ENCODE results near the gene CYP2U1. TPM values are rescaled to one million over a fixed set of nuclear protein-coding genes. Genes with fewer than 3 reads are reported as not detected.

CYP2U1 gene
- total and polyA plus RNA-seq, 7 experiments from 2014 or later = 2.8 to 11.4 (median 5.8) TPM

- no peak overlapping the region for H3K4me3 ChIP-seq (ENCODE audit: low read length)
- ATAC-seq (no peak), DNase-seq (no peak)
- no peak overlapping the region for H3K27ac Mint-ChIP-seq
- H3K9me3 ChIP-seq (ENCODE audit: control insufficient read depth in 2 of 3, low read length in 3 of 3) = no peaks in the 10 kb centered on the region
- no peak overlapping the region for H3K4me3 Mint-ChIP-seq
- H3K27me3 Mint-ChIP-seq = peaks cover 0 to 20% (median 5%) of the 10 kb centered on the region in 5 donors
- intact Hi-C loops (cut with micrococcal nuclease) = no loop called here
- H3K9me3 Mint-ChIP-seq = peaks cover 0 to 11% (median 2%) of the 10 kb centered on the region in 11 donors
- peaks cover 0 to 5% (median 0%) of the 10 kb centered on the region in 7 donors for H3K4me1 Mint-ChIP-seq
- H3K36me3 Mint-ChIP-seq = peaks cover 0 to 8% (median 0%) of the 10 kb centered on the region in 5 donors
- H3K27ac ChIP-seq (ENCODE audit: low read depth, low read length) = no peak overlapping the region
- no peaks in the 10 kb centered on the region for H3K27me3 ChIP-seq (ENCODE audit: control insufficient read depth in 2 of 2, insufficient read depth in 2 of 2, low read length in 2 of 2)
- POLR2A ChIA-PET = interaction anchor here (0.7 kb wide), 1 partner anchor 988 kb away, joined by 5 read pairs; no protein-coding TSS in a partner anchor
- no peaks in the 10 kb centered on the region for H3K4me1 ChIP-seq (ENCODE audit: control insufficient read depth in 2 of 2, insufficient read depth in 2 of 2, low read length in 2 of 2)
- H3K36me3 ChIP-seq (ENCODE audit: control insufficient read depth in 2 of 3, insufficient read depth in 3 of 3, low read length in 3 of 3) = no peaks in the 10 kb centered on the region
- CTCF ChIA-PET = no interaction called here
Observed at GRCh38 chr4:107972605-107973004, 41.3 kb downstream of the CYP2U1 start.

GRCh38 chr4:107974523-107974922, 43.2 kb downstream of the CYP2U1 start:
- Mint-ChIP-seq H3K4me1 (peaks cover 0 to 5% (median 2%) of the 10 kb centered on the region in 7 donors), H3K9me3 (peaks cover 0 to 10% (median 2%) of the 10 kb centered on the region in 11 donors), H3K27ac (no peak overlapping the region), H3K36me3 (peaks cover 0 to 8% (median 0%) of the 10 kb centered on the region in 5 donors), H3K27me3 (peaks cover 0 to 16% (median 5%) of the 10 kb centered on the region in 5 donors), H3K4me3 (no peak overlapping the region)
- no peaks in the 10 kb centered on the region for H3K9me3 ChIP-seq (ENCODE audit: control insufficient read depth in 2 of 3, low read length in 3 of 3)
- intact Hi-C loops (cut with micrococcal nuclease) = no loop called here
- H3K36me3 ChIP-seq (ENCODE audit: control insufficient read depth in 2 of 3, insufficient read depth in 3 of 3, low read length in 3 of 3) = no peaks in the 10 kb centered on the region
- H3K4me1 ChIP-seq (ENCODE audit: control insufficient read depth in 2 of 2, insufficient read depth in 2 of 2, low read length in 2 of 2) = no peaks in the 10 kb centered on the region
- ATAC-seq = no peak
- H3K27ac ChIP-seq (ENCODE audit: low read depth, low read length) = no peak overlapping the region
- CTCF ChIA-PET = no interaction called here
- no peak overlapping the region for H3K4me3 ChIP-seq (ENCODE audit: low read length)
- no peak for DNase-seq
- POLR2A ChIA-PET = no interaction called here
- H3K27me3 ChIP-seq (ENCODE audit: control insufficient read depth in 2 of 2, insufficient read depth in 2 of 2, low read length in 2 of 2) = no peaks in the 10 kb centered on the region

GRCh38 chr4:107977482-107977881, 46.1 kb downstream of the CYP2U1 start:
- Mint-ChIP-seq H3K4me3 (no peak overlapping the region), H3K27ac (no peak overlapping the region), H3K36me3 (peaks cover 0 to 8% (median 2%) of the 10 kb centered on the region in 5 donors), H3K4me1 (peaks cover 0 to 10% (median 8%) of the 10 kb centered on the region in 7 donors), H3K27me3 (peaks cover 0 to 9% (median 0%) of the 10 kb centered on the region in 5 donors), H3K9me3 (peaks cover 0 to 23% (median 5%) of the 10 kb centered on the region in 11 donors)
- intact Hi-C loops (cut with micrococcal nuclease) = no loop called here
- no peaks in the 10 kb centered on the region for H3K36me3 ChIP-seq (ENCODE audit: control insufficient read depth in 2 of 3, insufficient read depth in 3 of 3, low read length in 3 of 3)
- no peak overlapping the region for H3K27ac ChIP-seq (ENCODE audit: low read depth, low read length)
- ATAC-seq (no peak), DNase-seq (no peak)
- CTCF ChIA-PET = no interaction called here
- POLR2A ChIA-PET = no interaction called here
- H3K27me3 ChIP-seq (ENCODE audit: control insufficient read depth in 2 of 2, insufficient read depth in 2 of 2, low read length in 2 of 2) = no peaks in the 10 kb centered on the region
- peaks cover 0 to 6% (median 0%) of the 10 kb centered on the region in 3 experiments for H3K9me3 ChIP-seq (ENCODE audit: control insufficient read depth in 2 of 3, low read length in 3 of 3)
- no peak overlapping the region for H3K4me3 ChIP-seq (ENCODE audit: low read length)
- H3K4me1 ChIP-seq (ENCODE audit: control insufficient read depth in 2 of 2, insufficient read depth in 2 of 2, low read length in 2 of 2) = no peaks in the 10 kb centered on the region

- ATAC-seq (no peak), DNase-seq (no peak)
- Mint-ChIP-seq H3K27me3 (peaks cover 0 to 9% (median 0%) of the 10 kb centered on the region in 5 donors), H3K4me3 (no peak overlapping the region), H3K4me1 (peaks cover 0 to 11% (median 8%) of the 10 kb centered on the region in 7 donors), H3K36me3 (peaks cover 0 to 8% (median 2%) of the 10 kb centered on the region in 5 donors), H3K27ac (no peak overlapping the region), H3K9me3 (peaks cover 0 to 23% (median 5%) of the 10 kb centered on the region in 11 donors)
- Histone ChIP-seq H3K27me3 (ENCODE audit: control insufficient read depth in 2 of 2, insufficient read depth in 2 of 2, low read length in 2 of 2) (no peaks in the 10 kb centered on the region), H3K9me3 (ENCODE audit: control insufficient read depth in 2 of 3, low read length in 3 of 3) (peaks cover 0 to 6% (median 0%) of the 10 kb centered on the region in 3 experiments), H3K36me3 (ENCODE audit: control insufficient read depth in 2 of 3, insufficient read depth in 3 of 3, low read length in 3 of 3) (no peaks in the 10 kb centered on the region), H3K4me3 (ENCODE audit: low read length) (no peak overlapping the region), H3K27ac (ENCODE audit: low read depth, low read length) (no peak overlapping the region), H3K4me1 (ENCODE audit: control insufficient read depth in 2 of 2, insufficient read depth in 2 of 2, low read length in 2 of 2) (no peaks in the 10 kb centered on the region)
- ChIA-PET POLR2A (no interaction called here), CTCF (no interaction called here)
- intact Hi-C loops (cut with micrococcal nuclease) = no loop called here
Observed at GRCh38 chr4:107977966-107978705, 46.8 kb downstream of the CYP2U1 start.

GRCh38 chr4:107978716-107979451, 47.5 kb downstream of the CYP2U1 start:
- Mint-ChIP-seq H3K27me3 (peaks cover 0 to 9% (median 0%) of the 10 kb centered on the region in 5 donors), H3K9me3 (peaks cover 0 to 23% (median 5%) of the 10 kb centered on the region in 11 donors), H3K36me3 (peaks cover 0 to 8% (median 2%) of the 10 kb centered on the region in 5 donors), H3K4me3 (no peak overlapping the region), H3K27ac (peak overlapping the region in 1 of 9 donors; percentile 21), H3K4me1 (peaks cover 0 to 16% (median 8%) of the 10 kb centered on the region in 7 donors)
- Histone ChIP-seq H3K4me1 (ENCODE audit: control insufficient read depth in 2 of 2, insufficient read depth in 2 of 2, low read length in 2 of 2) (no peaks in the 10 kb centered on the region), H3K36me3 (ENCODE audit: control insufficient read depth in 2 of 3, insufficient read depth in 3 of 3, low read length in 3 of 3) (no peaks in the 10 kb centered on the region), H3K4me3 (ENCODE audit: low read length) (no peak overlapping the region), H3K9me3 (ENCODE audit: control insufficient read depth in 2 of 3, low read length in 3 of 3) (peaks cover 0 to 6% (median 0%) of the 10 kb centered on the region in 3 experiments), H3K27me3 (ENCODE audit: control insufficient read depth in 2 of 2, insufficient read depth in 2 of 2, low read length in 2 of 2) (no peaks in the 10 kb centered on the region), H3K27ac (ENCODE audit: low read depth, low read length) (no peak overlapping the region)
- POLR2A ChIA-PET = no interaction called here
- CTCF ChIA-PET = no interaction called here
- intact Hi-C loops (cut with micrococcal nuclease) = no loop called here
- DNase-seq (no peak), ATAC-seq (no peak)

- H3K27me3 Mint-ChIP-seq = no peaks in the 10 kb centered on the region
Observed at GRCh38 chr4:107987916-107988762, 56.8 kb downstream of the CYP2U1 start.

More at GRCh38 chr4:107987916-107988762, 56.8 kb downstream of the CYP2U1 start:
- Histone ChIP-seq H3K9me3 (ENCODE audit: control insufficient read depth in 2 of 3, low read length in 3 of 3) (no peaks in the 10 kb centered on the region), H3K27ac (ENCODE audit: low read depth, low read length) (peak overlapping the region; percentile 87), H3K27me3 (ENCODE audit: control insufficient read depth in 2 of 2, insufficient read depth in 2 of 2, low read length in 2 of 2) (no peaks in the 10 kb centered on the region), H3K36me3 (ENCODE audit: control insufficient read depth in 2 of 3, insufficient read depth in 3 of 3, low read length in 3 of 3) (peaks cover 0 to 4% (median 0%) of the 10 kb centered on the region in 3 experiments), H3K4me3 (ENCODE audit: low read length) (no peak overlapping the region), H3K4me1 (ENCODE audit: control insufficient read depth in 2 of 2, insufficient read depth in 2 of 2, low read length in 2 of 2) (peaks cover 8 to 29% of the 10 kb centered on the region in 2 donors)
- intact Hi-C loops (cut with micrococcal nuclease) = loop anchor here (2.0 to 10.0 kb wide), 3 partner anchors 185 to 1673 kb away; partner anchors contain the start of genes AIMP1 (in 2 of the 2) and TBCK (in 2 of the 2)
- Mint-ChIP-seq H3K36me3 (peaks cover 0 to 1% (median 0%) of the 10 kb centered on the region in 5 donors), H3K4me1 (peaks cover 22 to 78% (median 56%) of the 10 kb centered on the region in 7 donors), H3K27ac (peak overlapping the region in 8 of 9 donors; percentile 45 to 97 (median 89)), H3K9me3 (no peaks in the 10 kb centered on the region), H3K4me3 (peak overlapping the region in 9 of 10 donors; percentile 1 to 97 (median 45))
- no peak for ATAC-seq
- CTCF ChIA-PET = interaction anchor here (0.5 kb wide), 1 partner anchor 155 kb away, joined by 4 read pairs; no protein-coding TSS in a partner anchor
- POLR2A ChIA-PET = interaction anchor here (2.1 kb wide), 1 partner anchor 12 kb away, joined by 4 read pairs; no protein-coding TSS in a partner anchor
- no peak for DNase-seq
